ENCODE results near the gene SFMBT2.
A peak's percentile ranks its signal among the peaks of the same experiment; 100 is the strongest.
"Not testable (repeated sequence)": the region's sequence is repeated elsewhere in the genome, so short reads cannot be mapped to it uniquely, and the experiment has no call there.

The SFMBT2 gene

GRCh38 chr10:7317786-7318446 is 92.9 kb downstream of the SFMBT2 start:
- no peak for DNase-seq

DNA sequence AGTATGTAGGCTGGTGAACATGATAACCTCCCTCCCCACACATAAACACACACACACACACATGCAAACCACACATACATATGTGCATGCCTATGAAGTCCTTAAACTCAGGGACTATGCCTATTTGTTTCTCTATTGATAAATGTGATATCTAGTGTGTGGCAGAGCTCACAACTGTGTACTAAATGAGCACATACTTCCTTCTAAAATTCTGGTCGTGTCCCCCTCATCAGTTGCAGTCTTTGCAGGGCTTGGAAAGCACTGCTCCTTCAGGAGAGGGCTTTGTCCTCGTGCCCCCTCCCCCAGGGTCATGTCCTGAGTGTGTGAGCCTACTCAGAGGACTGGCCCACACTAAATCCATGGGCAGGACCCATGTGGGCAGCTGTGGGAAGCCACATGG is 94.0 kb downstream of the SFMBT2 start:
- no peak for DNase-seq

- no peak for DNase-seq
These were observed 94.9 kb downstream of the SFMBT2 start for GRCh38 chr10:7315906-7316305.

DNA sequence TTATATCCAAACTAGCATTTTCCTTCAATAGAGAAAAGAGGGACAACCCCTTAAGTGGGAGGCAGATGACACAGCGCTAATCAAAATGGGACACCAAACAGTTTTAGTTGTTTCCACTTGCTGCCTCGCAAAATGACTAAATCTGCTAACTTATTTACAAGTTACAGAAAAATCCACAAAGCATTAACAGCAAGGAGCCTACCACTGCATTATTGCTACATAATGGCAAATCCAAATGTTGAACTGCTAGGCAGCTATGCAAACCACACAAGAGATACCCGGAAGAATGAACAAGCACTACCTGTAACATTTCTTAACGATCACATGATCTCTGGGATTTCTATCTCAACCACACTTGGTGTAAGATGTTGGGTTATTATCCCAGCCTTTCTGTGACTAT is 96.7 kb downstream of the SFMBT2 start:
- DNase-seq = peak; percentile 13

- DNase-seq = no peak
These were observed 98.4 kb downstream of the SFMBT2 start for GRCh38 chr10:7312488-7312857.

GRCh38 chr10:7311850-7312487 is 98.9 kb downstream of the SFMBT2 start:
- not testable (repeated sequence) for DNase-seq

DNA sequence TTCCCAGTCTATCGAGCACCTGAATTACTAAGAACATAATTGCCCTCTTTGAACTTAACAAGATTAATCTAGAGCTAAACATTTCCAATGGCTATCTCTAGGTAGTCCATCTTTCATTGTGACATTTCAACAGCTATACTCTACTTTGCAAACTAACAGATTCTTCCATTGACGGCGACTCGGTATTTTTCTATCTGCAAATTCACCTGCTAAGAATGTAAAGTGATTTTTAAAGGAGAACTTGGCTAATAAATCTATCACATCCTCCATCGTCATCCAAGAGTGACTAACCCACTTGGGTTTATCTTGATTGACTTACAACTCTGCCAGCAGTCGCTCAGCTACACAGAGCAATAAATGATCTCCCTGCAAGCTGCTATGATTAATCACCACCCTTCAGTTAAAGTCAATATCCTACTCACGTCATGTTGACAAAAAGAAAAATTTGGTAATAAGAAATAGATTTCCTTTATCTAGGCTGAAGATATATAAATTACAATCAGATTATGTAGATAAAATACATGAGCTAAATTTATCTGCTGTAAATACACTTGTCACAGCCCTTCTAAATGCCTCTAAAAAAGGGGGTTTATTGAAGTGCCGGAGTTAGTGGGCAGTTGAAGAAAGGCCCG is 99.5 kb downstream of the SFMBT2 start:
- DNase-seq = no peak

GRCh38 chr10:7310076-7310475 is 100.8 kb downstream of the SFMBT2 start:
- no peak for DNase-seq

DNA sequence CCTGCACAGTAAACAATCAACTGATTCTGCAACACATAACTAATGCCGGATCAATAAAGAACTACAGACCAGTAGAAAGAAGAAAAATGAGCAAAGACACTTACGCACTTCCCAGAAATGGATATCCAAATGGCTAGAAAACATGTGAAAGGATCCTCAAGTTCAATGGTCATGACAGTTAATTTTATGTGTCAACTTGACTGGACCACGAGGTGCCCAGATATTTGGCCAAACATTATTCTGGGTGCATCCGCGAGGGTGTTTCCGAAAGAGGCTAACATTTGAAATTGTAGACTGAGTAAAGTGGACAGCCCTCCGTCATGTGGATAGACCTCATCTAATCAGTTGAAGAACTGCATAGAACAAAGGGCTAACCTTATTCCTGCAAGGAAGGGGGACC is 102.0 kb downstream of the SFMBT2 start:
- no peak for DNase-seq

- no peak for DNase-seq
These were observed 104.2 kb downstream of the SFMBT2 start for GRCh38 chr10:7306616-7307015.

- DNase-seq = no peak
These were observed 104.7 kb downstream of the SFMBT2 start for GRCh38 chr10:7306147-7306546.

- DNase-seq = no peak
These were observed 105.8 kb downstream of the SFMBT2 start for GRCh38 chr10:7305053-7305452.

GRCh38 chr10:7304110-7304509 is 106.7 kb downstream of the SFMBT2 start:
- no peak for DNase-seq

DNA sequence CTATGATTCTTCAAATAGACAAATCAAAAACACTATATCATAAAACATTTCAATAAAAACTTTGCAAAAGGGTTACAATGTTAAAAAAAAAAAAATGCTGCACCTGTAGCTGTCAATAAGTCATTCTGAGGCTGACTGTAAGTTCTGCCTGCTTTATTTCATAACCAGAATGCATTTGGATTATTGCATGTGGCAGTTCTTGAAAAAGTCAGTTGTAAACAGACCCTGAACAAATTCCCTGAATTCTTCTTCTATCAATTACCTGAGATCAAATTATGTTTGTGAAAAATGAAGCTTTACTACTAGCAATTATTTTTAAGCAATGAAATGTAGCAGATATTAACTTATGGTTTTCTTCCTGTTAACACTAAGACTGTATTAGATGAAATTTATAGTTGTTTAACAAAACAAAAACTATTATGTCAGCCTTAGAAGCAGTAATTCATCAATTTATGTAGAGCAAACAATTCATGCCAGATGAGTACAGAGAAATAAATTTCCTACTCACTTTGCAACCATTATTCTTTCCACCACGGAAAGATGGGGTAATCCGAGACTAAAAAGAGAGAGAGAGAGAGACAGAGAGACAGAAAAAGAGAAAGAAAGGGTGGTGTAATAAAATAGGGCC is 107.8 kb downstream of the SFMBT2 start:
- no peak for DNase-seq

DNA sequence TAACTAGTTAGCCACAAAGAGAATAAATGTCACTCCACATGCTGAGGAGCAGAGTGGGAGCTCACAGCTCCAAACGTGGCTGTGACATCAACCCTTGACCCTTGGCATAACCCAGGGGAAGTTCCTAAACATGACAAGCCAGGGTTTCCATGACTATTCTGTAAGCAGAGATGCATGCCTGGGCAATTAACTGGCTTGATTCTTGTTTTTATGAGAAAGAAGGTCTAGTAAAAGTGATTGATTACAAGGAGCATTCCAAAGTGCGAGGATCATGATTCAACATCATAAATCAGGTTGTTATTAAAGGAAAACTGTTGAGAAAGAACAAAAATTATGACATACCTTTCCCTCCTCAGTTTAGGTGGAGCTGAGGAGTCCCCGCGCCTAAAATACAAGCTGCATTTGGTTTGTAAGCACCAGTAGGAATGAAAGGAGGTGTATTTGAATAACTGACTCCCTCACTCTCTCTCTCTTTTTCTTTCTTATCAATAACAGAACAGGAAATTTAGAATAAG is 108.4 kb downstream of the SFMBT2 start:
- DNase-seq = no peak

- DNase-seq = no peak
These were observed 109.6 kb downstream of the SFMBT2 start for GRCh38 chr10:7301006-7301778.

GRCh38 chr10:7300384-7300971 is 110.4 kb downstream of the SFMBT2 start:
- no peak for DNase-seq

GRCh38 chr10:7299601-7300325 is 111.1 kb downstream of the SFMBT2 start:
- not testable (repeated sequence) for DNase-seq

GRCh38 chr10:7298495-7298894 is 112.3 kb downstream of the SFMBT2 start:
- no peak for DNase-seq

GRCh38 chr10:7297094-7297493 is 113.7 kb downstream of the SFMBT2 start:
- DNase-seq = no peak

DNA sequence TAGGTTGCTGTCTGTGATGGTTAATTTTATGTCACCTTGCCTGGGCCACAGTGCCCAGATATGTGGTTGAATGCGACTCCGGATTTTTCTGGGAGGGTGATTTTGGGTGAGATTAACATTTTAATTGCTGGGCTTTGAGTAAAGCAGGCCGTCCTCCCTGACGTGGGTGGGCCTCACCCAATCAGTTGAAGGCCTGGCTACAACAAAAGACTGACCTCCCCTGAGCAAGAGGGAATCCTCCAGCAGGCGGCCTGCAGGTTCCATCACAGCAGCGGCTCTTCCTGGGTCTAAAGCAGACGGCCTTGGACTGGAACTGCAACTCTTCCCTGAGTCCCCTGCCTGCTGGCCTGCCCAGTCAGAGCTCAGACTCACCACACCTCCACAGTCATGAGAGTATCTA is 114.2 kb downstream of the SFMBT2 start:
- no peak for DNase-seq

- DNase-seq = no peak
These were observed 114.8 kb downstream of the SFMBT2 start for GRCh38 chr10:7296076-7296475.
